ENCODE results near the gene CDK6.

GRCh38 chr7:92735707-92736106 is 100.7 kb downstream of the CDK6 start:
- TF ChIP-seq, protein P1, sequence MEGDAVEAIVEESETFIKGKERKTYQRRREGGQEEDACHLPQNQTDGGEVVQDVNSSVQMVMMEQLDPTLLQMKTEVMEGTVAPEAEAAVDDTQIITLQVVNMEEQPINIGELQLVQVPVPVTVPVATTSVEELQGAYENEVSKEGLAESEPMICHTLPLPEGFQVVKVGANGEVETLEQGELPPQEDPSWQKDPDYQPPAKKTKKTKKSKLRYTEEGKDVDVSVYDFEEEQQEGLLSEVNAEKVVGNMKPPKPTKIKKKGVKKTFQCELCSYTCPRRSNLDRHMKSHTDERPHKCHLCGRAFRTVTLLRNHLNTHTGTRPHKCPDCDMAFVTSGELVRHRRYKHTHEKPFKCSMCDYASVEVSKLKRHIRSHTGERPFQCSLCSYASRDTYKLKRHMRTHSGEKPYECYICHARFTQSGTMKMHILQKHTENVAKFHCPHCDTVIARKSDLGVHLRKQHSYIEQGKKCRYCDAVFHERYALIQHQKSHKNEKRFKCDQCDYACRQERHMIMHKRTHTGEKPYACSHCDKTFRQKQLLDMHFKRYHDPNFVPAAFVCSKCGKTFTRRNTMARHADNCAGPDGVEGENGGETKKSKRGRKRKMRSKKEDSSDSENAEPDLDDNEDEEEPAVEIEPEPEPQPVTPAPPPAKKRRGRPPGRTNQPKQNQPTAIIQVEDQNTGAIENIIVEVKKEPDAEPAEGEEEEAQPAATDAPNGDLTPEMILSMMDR (IDR thresholded peaks at IDR 0.05) = no peak
- TF ChIP-seq POLR2A (IDR thresholded peaks at IDR 0.05) = no peak

Data from lower leg skin (tissue), 3 donors.